M059J (cell line): ENCODE data around the gene PLPP6. TPM values are rescaled to one million over a fixed set of nuclear protein-coding genes. Genes with fewer than 3 reads are reported as not detected.
A peak's percentile ranks its signal among the peaks of the same experiment; 100 is the strongest.

ENCODE experiments used
- DNase-seq: peaks from one replicate; pipeline ENCODE4 v3.0.0-alpha.2; 2012; ENCODE audit warnings: low read depth
- total RNA-seq: library from RNA; depleted of rRNA; stranded (reverse); fragments of >200 nt; shearing (Covaris generic); gene quantifications from 2 replicates; pipeline ENCODE4 v1.2.3, GENCODE V29; 2014

PLPP6 gene
- total RNA-seq, 1 experiment from 2014 or later: 9.1 TPM

DNA sequence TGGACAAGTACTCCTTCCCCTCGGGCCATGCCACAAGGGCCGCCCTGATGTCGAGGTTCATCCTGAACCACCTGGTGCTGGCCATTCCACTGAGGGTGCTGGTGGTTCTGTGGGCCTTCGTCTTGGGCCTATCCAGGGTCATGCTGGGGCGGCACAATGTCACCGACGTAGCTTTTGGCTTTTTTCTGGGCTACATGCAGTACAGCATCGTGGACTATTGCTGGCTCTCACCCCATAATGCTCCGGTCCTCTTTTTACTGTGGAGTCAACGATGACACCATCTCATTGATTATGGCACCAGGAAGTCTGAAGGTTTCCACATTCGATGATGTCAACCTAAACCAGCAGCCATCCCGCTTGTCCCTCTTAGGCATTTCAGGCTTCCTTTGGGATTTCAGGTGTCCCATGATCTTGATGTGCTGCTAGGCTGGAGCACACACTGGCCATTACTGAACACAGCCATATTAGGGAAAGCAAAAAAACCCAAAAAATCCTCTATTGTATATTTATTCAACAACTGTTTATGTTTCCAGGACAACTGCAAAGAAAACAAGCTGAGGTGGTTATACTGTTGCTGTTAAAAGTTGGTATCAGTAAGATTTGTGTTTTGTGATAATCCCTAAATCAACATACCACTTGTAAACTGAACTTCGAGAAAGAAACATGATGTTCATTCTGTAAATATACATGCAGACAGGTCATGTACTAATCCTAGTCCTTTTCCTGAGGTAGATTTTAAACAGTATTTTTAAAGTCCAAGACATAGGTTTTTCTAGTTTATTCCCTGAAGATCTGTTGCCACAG is 1.1 kb downstream of the PLPP6 start:
- DNase-seq: peak; percentile 71

DNA sequence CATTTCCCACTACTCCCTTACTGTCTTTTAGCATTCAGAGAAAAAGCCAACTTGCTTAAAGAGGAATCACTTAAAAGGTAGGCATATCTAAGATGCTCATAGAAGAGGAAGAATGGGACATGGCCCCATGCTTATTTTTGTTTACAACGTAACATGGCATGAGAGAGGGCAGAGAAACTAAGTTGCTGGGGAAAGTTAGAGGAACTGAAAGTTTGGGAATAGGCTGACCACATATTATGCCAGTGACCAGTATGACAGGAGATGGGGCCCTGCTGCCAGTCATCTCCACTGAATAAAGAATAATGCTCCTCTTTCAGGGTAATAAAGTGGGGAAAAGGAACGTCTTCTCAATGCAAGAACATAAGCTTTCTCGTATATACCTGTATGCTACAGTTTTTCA is 1.9 kb downstream of the PLPP6 start:
- DNase-seq: peak; percentile 6

DNA sequence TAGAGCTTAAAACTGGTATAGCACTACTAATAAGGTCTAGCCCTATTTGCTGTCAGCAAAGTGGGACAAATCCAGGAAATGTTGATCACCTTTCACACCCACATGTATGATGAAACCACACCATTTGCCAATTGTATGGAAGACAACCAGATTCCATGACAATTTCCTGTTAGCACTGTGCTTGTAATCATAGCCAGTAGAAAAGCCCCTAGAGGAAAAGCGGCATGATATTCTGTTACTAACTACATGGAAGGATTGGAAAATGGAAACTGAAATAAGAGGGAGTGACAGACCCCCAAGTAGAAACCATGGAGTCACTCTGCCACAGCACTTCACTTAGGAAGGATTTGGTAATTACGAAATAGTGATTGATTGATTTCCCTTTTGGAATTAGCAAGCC is 3.3 kb downstream of the PLPP6 start:
- peak; percentile 19 for DNase-seq

DNA sequence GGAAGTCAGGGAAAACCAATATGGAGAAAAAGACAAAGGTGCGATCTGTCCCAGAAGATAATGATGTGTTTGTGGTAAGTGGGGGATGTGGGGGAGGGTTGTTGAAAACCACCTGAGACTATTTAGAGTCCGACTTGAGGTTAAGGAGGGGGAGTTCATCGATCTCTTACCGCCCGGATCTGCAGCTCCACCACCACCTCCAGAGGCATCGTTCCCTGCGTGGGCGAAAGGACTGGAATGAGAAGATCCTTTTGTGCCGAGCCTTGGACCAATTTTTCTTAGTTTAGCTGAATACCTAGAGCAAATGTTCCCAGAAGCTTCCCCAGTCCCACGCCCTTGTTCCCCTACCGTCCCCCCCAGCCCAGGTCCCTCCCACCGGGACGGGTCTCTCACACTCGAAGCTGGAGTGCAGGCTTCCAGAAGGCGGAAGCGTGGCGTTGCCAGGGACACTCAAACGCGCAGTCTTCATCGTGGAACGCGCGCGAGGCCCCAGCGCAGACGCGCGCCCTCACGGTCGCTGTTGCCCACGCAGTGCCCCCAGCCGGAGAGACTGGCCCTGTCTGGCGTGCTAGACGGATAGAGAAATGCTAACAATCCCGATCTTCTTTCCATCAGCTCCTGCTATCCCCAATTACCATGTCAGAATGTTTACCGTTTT is 4.1 kb downstream of the PLPP6 start, which contains the start of gene SPATA6L:
Gene SPATA6L, minus strand, starts transcription at position 439 of the 658 bp plus-strand sequence. Its CDS starts 230 bp downstream, at position 209.
- DNase-seq: peak; percentile 67

DNA sequence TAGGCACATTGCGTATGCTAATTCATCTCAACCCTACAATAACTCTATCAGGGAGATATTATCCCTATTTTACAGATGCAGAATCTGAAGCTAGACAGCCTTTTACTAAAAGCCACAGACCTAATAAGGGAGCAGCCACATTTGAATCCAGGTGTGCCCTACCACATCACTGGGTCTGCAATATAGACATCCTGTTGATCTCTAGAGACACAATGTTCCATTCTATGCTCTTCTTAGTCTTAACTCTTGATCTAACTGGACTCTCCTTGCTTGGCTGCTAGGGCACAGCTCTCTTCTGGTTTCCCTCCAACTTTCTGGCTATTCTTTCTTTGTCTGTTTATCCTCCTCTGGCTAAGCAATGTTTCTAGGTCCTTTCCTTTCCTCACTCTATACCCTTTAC is 5.6 kb downstream of the PLPP6 start:
- no peak for DNase-seq

DNA sequence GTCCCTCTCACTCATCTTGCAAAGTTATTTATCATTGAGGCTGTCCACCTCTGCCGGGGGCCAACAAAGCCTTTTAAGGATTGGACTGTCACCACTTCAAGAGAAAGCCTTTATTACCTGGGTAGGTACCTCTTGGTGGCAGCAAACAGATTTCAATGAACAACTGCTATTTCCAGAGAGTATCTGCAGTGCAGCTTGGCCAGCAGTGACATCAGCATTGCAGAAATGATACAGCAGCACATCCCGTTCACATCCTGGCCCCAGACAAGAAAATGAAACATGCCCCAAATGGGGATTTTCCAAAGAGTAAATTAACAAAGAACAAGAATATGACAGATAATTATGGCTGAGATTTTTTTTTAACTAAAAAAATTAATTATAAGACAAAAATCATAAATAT is 6.5 kb downstream of the PLPP6 start:
- DNase-seq: no peak

DNA sequence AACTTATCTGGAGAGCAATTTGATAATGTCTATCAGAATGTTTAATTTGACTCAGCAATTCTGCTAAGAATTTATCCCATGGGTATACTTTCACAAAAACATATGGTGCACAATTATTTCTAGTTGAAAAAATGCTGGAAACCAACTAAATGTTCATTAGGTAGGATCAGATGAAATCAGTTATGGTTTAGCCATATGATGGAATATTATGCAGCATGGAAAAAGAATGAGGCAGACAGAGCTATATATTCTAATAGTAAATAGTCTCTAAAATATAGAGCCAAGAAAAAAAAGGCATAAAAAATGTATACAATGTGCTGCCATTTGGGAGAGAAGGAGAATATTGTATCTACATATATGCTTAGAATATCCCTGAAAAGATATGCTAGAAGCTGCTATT is 7.8 kb downstream of the PLPP6 start:
- no peak for DNase-seq

DNA sequence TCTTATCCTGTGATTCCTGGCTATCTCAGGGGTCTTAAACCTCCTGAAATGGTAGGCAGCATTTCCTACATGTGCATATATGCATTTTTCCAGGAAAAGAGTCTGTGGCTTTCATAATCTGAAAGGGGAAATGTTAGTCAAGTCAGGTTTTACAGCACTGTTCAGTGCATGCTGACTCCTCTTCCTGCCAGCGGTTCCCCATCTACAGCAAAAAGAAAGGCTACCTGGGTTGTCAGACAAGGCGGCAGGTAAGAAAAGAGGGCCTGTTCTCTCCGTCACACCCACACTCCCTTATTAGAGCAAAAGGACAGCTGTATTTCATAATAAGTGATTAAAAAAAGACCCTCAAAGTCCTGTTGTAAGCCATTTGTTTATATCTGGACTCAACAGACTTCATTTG is 8.5 kb downstream of the PLPP6 start:
- DNase-seq: no peak

DNA sequence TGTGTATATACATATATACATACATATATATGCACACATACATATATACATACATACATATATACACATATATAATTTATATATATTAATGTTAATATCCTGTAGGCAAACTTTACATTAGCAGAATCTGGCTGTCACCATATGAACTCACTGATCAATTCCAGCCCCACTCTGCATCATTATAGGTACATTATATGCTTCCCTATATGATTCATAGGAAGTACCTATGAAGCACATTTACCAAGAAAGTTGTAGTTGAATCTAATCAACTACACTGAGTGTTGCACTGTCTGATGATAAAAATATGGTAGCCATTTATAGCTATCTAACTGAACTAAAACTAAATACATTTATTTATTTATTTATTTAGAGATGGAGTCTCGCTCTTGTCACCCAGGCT is 9.6 kb downstream of the PLPP6 start:
- no peak for DNase-seq

DNA sequence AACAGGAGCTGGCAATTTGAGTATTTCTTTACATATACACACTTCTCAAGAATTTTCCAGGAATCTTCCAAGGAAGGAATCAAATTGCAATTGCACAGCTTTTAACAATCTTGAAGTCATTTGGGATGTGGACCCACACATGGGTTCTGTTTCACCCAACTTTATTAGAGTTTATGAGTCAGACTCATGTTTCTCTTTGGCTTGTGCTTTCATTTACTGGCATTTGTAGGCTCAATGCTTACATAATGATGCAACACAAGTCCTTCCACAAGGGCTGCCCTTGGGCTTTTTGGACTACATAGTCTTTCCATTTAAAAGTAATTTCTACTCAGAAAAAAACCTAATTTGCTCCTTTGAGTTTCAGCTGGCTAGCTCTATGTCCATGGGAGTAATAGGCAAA is 12.7 kb downstream of the PLPP6 start:
- DNase-seq: peak; percentile 88

DNA sequence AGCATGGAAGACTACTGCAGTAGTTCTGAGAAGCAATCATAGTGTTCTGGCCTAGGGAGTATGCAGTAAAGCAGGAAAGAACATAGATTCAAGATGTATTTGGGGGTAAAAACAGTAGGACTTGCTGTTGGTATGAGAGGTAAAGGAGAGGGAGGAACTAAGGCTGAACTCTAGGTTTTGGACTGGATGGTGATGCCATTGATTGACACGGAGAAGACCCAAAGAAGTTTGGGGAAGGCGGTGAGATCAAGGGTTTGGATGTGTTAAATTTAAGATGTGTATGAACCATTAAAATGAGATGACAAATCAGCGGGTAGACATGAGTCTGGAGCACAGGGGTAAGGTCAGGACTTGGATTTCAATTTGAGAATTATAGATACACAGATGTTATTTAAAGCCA is 15.3 kb downstream of the PLPP6 start:
- DNase-seq: no peak

DNA sequence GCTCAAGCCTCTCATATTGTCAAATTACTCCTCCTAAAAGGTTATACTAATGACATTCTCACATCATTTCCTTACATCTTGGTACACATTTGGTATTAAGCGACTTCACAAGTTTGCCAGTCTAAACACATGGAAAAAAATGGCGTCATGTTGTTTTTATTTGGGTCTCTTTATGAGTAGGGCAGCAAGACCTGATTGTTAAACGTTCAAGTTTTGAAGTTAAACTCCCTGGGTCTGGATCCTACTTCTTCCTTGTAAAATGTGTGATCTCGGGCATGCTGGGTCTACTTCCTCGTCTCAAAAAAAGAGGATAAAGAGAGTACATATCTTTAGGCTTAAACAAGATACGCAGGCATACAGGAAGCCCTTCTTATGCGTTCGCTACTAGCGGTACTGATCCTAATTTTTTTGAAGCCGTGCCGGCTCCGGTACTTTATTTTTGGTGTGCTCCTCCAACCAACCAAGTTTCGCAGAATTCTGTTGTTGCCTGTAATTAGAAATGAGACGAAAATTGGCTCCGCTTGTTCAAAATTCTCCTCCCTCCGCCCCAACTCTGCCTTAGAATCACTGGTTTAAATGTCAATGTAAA is 16.7 kb downstream of the PLPP6 start:
- DNase-seq: peak; percentile 40

DNA sequence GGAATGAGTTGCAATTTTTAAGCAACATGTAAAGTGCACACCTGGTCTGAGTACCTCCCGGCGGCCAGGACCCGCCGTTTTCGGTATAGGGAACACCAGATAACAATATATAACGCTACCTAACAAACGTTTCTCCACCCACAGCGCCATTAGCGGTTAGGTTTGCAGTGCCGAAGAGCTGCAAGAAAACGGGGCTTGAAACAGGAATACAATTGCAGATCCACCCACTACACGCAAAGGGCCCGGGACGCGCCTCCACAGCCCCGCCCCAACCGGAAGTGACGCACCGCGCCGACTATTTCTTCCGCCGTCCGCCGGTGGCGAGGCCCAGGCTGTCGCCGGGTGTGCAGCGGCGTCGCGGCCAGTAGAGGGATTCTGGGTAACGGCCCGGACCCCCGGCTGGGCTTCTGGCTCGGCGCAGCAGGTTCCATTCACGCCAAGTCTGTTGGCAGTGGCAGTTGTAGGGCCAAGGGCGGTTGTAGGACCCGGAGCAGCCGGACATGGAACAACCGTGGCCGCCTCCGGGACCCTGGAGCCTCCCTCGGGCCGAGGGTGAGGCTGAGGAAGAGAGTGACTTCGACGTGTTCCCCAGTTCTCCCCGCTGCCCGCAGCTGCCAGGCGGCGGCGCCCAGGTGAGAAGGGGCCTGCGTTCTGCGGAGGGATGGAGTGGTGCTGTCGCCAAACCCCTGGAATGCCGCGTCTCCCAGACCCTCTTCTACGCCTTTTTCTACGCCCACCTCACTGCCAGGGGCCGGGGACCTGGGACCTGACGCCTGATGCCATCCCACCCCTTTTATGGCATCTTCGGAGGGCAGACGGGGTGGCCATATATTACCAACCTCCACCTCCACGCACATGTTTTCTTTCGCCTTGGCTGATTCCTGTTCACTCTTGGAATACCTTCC is 17.4 kb downstream of the PLPP6 start, which contains the start of gene CDC37L1:
Gene CDC37L1, plus strand, starts transcription at position 302 of the 905 bp plus-strand sequence. Its CDS starts 199 bp downstream, at position 501.
- peak; percentile 95 for DNase-seq

DNA sequence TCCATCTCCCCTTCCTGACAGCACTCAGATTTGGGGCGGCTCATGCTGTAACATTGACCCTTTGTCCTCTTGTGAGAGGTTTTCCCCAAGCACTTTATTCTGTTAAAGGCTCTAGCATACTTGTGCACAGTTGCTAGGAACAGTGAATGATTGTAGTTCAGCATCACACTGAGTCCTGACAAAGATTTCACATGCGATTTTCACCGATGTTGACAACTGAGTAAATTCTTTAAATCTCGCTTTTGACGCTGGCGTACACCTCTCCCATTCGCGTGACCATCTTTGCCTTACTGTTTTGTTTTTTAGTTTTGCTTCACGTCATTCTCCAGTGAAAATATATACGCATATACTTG is 18.1 kb downstream of the PLPP6 start:
- DNase-seq: peak; percentile 33

DNA sequence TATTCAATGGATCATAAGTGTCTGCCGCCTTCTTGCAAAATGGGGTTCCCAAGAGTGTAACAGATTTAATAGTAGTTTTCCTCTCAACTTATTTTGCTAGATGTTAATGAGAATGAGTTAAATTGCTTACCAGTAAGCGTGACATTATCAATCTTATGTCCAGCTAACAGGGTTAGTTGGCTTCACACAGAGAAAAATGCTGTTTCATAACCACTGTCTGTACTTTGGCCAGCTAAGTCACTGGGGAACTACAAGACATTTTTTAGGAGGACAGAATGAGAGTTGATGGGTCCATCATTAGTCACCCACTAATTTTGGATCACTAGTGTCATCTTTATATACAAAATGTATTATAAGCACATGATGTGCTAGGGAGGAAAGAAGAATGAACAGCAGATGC is 18.7 kb downstream of the PLPP6 start:
- DNase-seq: peak; percentile 42

DNA sequence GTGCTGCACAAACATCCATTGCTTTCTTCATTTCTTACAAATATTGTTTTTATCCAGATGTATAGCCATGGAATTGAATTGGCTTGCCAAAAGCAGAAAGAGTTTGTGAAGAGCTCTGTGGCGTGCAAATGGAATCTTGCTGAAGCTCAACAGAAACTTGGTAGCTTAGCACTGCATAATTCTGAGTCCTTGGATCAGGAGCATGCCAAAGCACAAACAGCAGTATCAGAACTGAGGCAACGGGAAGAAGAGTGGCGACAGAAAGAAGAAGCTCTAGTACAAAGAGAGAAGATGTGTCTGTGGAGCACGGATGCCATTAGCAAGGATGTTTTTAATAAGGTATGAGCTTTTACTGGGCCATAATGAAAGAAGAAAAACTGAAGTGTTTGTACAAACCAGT is 22.7 kb downstream of the PLPP6 start:
- DNase-seq: no peak

DNA sequence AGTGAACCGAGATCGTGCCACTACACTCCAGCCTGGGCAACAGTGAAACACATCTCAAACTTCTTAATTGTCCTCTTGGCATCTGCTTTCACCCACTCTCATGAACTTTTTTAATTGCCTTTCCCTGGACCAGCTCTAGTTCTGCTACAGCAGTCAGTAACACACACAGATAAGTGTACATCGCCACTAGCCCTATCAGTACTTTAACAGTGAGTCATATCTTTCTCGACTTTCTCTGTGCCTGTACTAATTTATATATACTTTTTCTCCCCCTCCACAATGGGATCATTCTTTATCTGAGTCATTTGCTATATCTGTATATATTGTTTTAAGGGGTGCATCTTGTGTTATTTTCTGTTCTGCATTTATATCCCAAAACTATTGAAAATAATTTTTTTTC is 24.0 kb downstream of the PLPP6 start:
- DNase-seq: no peak

DNA sequence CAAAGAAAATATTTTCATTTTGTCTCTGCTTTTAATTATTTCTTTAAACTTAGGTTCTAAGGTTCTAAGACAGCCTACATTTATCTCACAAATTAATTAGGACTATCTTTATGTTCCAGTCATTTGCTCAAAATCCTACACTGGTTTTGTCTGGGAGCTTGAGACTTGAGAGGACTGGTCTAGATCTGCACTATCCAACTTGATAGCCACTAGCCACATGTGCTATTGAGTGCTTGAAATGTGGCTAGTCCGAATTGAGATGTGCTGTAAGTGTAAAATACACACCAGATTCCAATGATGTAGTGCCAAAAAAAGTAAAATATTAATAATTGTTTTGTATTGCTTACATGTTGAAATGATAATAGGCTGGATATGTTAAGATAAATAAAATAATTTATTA is 24.5 kb downstream of the PLPP6 start:
- no peak for DNase-seq

DNA sequence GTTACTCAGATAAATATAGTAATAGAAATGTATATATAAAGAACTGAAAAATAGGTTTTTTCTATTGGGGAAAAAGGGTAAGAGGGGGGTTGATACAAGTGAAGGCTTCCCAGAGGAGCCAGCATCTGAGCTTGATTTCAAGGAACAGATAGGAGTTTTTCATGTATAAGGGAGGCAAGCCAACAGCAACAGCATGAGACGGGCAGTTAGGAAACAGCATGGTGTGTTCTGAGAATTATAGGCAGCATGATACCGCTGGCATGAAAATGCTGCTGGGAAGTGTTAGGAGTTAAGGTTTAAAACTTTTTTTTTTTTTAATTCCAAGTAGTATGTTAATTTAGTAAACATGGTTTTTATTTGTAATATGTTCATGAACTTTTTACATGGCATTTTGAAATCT is 26.9 kb downstream of the PLPP6 start:
- DNase-seq: no peak

DNA sequence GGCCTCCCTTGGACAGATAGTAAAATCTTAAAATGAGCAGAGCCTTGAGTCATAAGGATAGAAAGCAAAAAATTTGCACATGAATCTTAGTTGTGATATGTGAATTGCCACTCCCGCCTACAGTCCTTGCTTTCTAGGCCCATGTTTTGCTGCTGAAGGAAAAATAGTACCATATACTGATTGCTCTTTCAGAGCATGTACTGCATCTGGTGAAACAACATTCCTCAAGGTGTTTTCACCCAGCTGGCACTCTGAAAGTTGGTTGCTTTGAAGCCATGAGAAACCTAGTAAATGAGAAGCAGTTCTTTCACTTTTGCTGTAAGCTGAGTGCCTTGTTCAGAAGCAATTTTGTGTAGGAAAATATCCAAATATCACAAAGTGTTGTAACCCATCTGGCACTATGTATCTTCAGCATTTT is 27.6 kb downstream of the PLPP6 start:
- DNase-seq: no peak

DNA sequence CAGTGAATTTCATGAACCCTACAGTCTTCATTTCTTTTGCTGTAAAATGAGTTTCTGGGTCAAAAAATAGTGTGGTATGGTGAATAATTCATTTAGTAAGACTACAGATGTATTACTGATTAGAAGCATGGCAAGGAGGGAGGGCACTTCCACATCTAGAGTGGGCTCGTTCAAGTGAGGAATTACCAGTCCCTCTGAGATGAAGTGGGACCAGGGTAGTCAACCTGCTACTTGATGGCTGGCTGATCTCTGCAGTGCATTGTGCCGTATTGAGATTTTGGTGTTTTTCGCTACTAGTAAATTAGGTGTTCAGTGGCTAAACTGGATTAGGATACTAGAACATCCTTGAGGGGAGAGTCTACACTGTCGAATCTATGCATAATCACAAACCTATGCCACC is 28.1 kb downstream of the PLPP6 start:
- DNase-seq: no peak

DNA sequence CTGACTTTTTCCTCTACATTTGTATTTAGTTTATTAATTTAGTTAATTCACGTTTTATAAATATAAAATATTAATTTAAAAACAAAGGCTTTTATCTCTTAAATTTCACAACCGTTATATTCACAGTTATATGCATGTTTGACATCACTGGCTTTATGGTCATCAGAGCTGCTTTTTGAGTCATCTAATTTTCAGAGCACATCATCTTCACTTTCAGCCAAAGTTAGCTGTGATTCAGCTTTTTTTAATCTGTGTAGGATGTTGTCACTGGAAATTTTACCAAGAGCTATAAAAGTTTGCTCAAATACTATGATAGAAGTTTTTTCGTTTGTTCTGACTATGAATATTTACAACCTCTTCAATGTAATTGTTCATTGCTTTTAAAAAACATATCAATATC is 29.7 kb downstream of the PLPP6 start:
- no peak for DNase-seq
